ENCODE data around the gene RBBP8NL.
"Not testable (repeated sequence)": the region's sequence is repeated elsewhere in the genome, so short reads cannot be mapped to it uniquely, and the experiment has no call there.

Gene RBBP8NL

GRCh38 chr20:62441987-62442539, 14.7 kb upstream of the RBBP8NL start:
- DNase-seq (ENCODE audit: low spot score) = no peak

GRCh38 chr20:62439218-62439617, 11.9 kb upstream of the RBBP8NL start:
- no peak for DNase-seq (ENCODE audit: low spot score)

GRCh38 chr20:62437927-62438326, 10.6 kb upstream of the RBBP8NL start:
- no peak for DNase-seq (ENCODE audit: low spot score)

- no peak for DNase-seq (ENCODE audit: low spot score)
Measured at GRCh38 chr20:62437496-62437895, 10.2 kb upstream of the RBBP8NL start.

GRCh38 chr20:62436692-62437091, 9.4 kb upstream of the RBBP8NL start:
- DNase-seq (ENCODE audit: low spot score) = no peak

- DNase-seq (ENCODE audit: low spot score) = no peak
Measured at GRCh38 chr20:62433658-62434497, 6.5 kb upstream of the RBBP8NL start.

GRCh38 chr20:62430866-62431447, 3.6 kb upstream of the RBBP8NL start:
- no peak for DNase-seq (ENCODE audit: low spot score)

GRCh38 chr20:62430311-62430853, 3.0 kb upstream of the RBBP8NL start:
- no peak for DNase-seq (ENCODE audit: low spot score)

- DNase-seq (ENCODE audit: low spot score) = no peak
Measured at GRCh38 chr20:62429455-62430310, 2.3 kb upstream of the RBBP8NL start.

- DNase-seq (ENCODE audit: low spot score) = no peak
Measured at GRCh38 chr20:62428396-62429295, 1.3 kb upstream of the RBBP8NL start.

- DNase-seq (ENCODE audit: low spot score) = no peak
Measured at GRCh38 chr20:62428002-62428372, 648 bp upstream of the RBBP8NL start.

- no peak for DNase-seq (ENCODE audit: low spot score)
Measured at GRCh38 chr20:62426699-62427131, 624 bp downstream of the RBBP8NL start.

GRCh38 chr20:62426059-62426348, 1.3 kb downstream of the RBBP8NL start:
- DNase-seq (ENCODE audit: low spot score) = not testable (repeated sequence)

GRCh38 chr20:62425281-62426058, 1.9 kb downstream of the RBBP8NL start:
- no peak for DNase-seq (ENCODE audit: low spot score)

- DNase-seq (ENCODE audit: low spot score) = no peak
Measured at GRCh38 chr20:62424249-62425107, 2.9 kb downstream of the RBBP8NL start.

- DNase-seq (ENCODE audit: low spot score) = no peak
Measured at GRCh38 chr20:62423326-62423706, 4.0 kb downstream of the RBBP8NL start.

GRCh38 chr20:62422636-62423325, 4.6 kb downstream of the RBBP8NL start:
- DNase-seq (ENCODE audit: low spot score) = no peak

- DNase-seq (ENCODE audit: low spot score) = no peak
Measured at GRCh38 chr20:62421716-62421990, 5.7 kb downstream of the RBBP8NL start.
